K562 (cell line): ENCODE results near the gene U2SURP. TPM values are rescaled to one million over a fixed set of nuclear protein-coding genes. Genes with fewer than 3 reads are reported as not detected.

Experiments used
- NEUROD1 ChIP-seq: fragments of 150-350 bp; IDR thresholded peaks from 2 replicates; pipeline ENCODE4 v1.6.1; 2014; ENCODE audit warnings: borderline replicate concordance, low read length, low read depth; ENCODE audit not compliant: partially characterized antibody
- NFE2 ChIP-seq: IDR thresholded peaks from 2 replicates; pipeline ENCODE4 v1.6.1; 2014; ENCODE audit warnings: antibody characterized with exemption, low read depth
- PTBP1 ChIP-seq: fragments of 200-400 bp; formaldehyde crosslinking; IDR thresholded peaks from 2 replicates; pipeline ENCODE4 v1.6.1; 2017; ENCODE audit warnings: low read depth, low read length
- TFAM ChIP-seq: fragments of 250-450 bp; sonication (Bioruptor Pico); conservative IDR thresholded peaks from 2 replicates; pipeline ENCODE4 v1.5.0; 2021; ENCODE audit warnings: mild to moderate bottlenecking, moderate library complexity
- TOE1 ChIP-seq, 2 experiments: fragments of 450-650 bp in 1 of 2; sonication (generic) in 1 of 2; formaldehyde crosslinking in 1 of 2; IDR thresholded peaks; 2 replicates each; pipeline versions ENCODE4 v1.7.1 to v1.8.0; 2016 to 2022; ENCODE audit warnings: borderline replicate concordance in 2 of 2, mild to moderate bottlenecking in 2 of 2, antibody characterized with exemption in 1 of 2, inconsistent platforms in 1 of 2, low read depth in 1 of 2, missing genetic modification reagents in 1 of 2, moderate library complexity in 1 of 2
- ZNF766 ChIP-seq: fragments of 200-800 bp; sonication (Bioruptor generic); conservative IDR thresholded peaks from 2 replicates; pipeline ENCODE4 v1.6.1; 2016; ENCODE audit warnings: missing genetic modification characterization, missing compliant biosample characterization
- polyA plus RNA-seq, 8 experiments: library from polyadenylated mRNA; depleted of rRNA in 4 of 8; stranded (reverse) in 5 of 8; unstranded in 3 of 8; fragments of >200 nt; fragmentation: Nextera tagmentation in 2 of 8; fragmentation: Illumina TruSeq in 1 of 8; extraction: Ambion mirVana in 2 of 8; extraction: Trizol in 1 of 8; gene quantifications; 2 replicates each; pipeline versions ENCODE4 v1.2.1 to v1.2.3, GENCODE V29; 2011 to 2014; ENCODE audit warnings: inconsistent platforms in 1 of 8, missing spikeins in 1 of 8
- total RNA-seq, 7 experiments: library from RNA; depleted of rRNA in 6 of 7; stranded (reverse); fragments of >200 nt in 6 of 7; fragmentation: Illumina TruSeq in 2 of 7; extraction: Trizol in 2 of 7; gene quantifications; 2 replicates each; pipeline versions ENCODE4 v1.2.1 to v1.2.3, GENCODE V29; 2011 to 2021; ENCODE audit warnings: low replicate concordance in 1 of 7
- TF ChIP-seq, protein P1 (sequence below): sonication (generic); formaldehyde crosslinking; IDR thresholded peaks from 2 replicates; pipeline ENCODE4 v1.8.1; 2023; ENCODE audit warnings: mild to moderate bottlenecking, missing genetic modification reagents
- TF ChIP-seq, protein P2 (sequence below), 2 experiments: fragments of 450-650 bp; formaldehyde crosslinking in 1 of 2; IDR thresholded peaks; 2 replicates each; pipeline versions ENCODE4 v1.4.0 to v1.6.1; 2014 to 2020; ENCODE audit warnings: mild to moderate bottlenecking in 2 of 2, borderline replicate concordance in 1 of 2, low read depth in 1 of 2
- TF ChIP-seq, protein P3 (sequence below), 3 experiments: fragments of 200-800 bp in 1 of 3; sonication (Bioruptor generic) in 1 of 3; sonication (generic) in 1 of 3; formaldehyde crosslinking in 1 of 3; IDR thresholded peaks; 2 replicates each; pipeline versions ENCODE4 v1.6.1 to v1.8.0; 2016 to 2022; ENCODE audit warnings: mild to moderate bottlenecking in 2 of 3, missing compliant biosample characterization in 2 of 3, missing genetic modification characterization in 2 of 3, missing genetic modification reagents in 1 of 3

The U2SURP gene
- total and polyA plus RNA-seq, 9 of the 15 experiments (the other 6 are each of a cell fraction or from before 2014, with no cell fraction given), result 128 to 322 (median 191) TPM

DNA sequence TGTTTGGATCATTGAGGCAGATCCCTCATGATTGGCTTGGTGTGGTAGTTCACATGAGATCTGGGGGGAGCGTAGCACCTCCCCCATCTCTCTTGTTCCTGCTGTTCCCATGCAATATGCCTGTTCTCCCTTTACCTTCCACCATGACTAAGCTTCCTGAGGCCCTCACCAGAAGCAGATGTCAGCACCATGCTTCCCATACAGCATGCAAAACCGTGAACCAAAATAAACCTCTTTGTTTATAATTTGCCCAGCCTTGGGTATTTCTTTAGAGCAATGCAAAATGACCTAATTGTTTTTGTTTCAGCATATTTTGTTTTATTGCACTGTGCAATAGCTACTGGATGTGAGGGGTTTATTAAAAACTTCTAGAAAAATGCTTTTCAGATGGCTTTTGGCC, 61.6 kb downstream of the U2SURP start (continued):
- TF ChIP-seq, protein P1, sequence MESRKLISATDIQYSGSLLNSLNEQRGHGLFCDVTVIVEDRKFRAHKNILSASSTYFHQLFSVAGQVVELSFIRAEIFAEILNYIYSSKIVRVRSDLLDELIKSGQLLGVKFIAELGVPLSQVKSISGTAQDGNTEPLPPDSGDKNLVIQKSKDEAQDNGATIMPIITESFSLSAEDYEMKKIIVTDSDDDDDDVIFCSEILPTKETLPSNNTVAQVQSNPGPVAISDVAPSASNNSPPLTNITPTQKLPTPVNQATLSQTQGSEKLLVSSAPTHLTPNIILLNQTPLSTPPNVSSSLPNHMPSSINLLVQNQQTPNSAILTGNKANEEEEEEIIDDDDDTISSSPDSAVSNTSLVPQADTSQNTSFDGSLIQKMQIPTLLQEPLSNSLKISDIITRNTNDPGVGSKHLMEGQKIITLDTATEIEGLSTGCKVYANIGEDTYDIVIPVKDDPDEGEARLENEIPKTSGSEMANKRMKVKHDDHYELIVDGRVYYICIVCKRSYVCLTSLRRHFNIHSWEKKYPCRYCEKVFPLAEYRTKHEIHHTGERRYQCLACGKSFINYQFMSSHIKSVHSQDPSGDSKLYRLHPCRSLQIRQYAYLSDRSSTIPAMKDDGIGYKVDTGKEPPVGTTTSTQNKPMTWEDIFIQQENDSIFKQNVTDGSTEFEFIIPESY (CRISPR knock-in tag), result no peak
- TF ChIP-seq TOE1 (IDR thresholded peaks at IDR 0.05; ENCODE audit: borderline replicate concordance) (no peak), TOE1 (CRISPR knock-in tag; IDR thresholded peaks at IDR 0.05; ENCODE audit: borderline replicate concordance, low read depth) (no peak), PTBP1 (no peak), TFAM (CRISPR knock-in tag) (no peak), NEUROD1 (no peak), NFE2 (0 out of 2 replicates have a peak, but pooled peaks have one; percentile 15), ZNF766 (CRISPR knock-in tag) (peak; percentile 88)
- TF ChIP-seq, protein P2, sequence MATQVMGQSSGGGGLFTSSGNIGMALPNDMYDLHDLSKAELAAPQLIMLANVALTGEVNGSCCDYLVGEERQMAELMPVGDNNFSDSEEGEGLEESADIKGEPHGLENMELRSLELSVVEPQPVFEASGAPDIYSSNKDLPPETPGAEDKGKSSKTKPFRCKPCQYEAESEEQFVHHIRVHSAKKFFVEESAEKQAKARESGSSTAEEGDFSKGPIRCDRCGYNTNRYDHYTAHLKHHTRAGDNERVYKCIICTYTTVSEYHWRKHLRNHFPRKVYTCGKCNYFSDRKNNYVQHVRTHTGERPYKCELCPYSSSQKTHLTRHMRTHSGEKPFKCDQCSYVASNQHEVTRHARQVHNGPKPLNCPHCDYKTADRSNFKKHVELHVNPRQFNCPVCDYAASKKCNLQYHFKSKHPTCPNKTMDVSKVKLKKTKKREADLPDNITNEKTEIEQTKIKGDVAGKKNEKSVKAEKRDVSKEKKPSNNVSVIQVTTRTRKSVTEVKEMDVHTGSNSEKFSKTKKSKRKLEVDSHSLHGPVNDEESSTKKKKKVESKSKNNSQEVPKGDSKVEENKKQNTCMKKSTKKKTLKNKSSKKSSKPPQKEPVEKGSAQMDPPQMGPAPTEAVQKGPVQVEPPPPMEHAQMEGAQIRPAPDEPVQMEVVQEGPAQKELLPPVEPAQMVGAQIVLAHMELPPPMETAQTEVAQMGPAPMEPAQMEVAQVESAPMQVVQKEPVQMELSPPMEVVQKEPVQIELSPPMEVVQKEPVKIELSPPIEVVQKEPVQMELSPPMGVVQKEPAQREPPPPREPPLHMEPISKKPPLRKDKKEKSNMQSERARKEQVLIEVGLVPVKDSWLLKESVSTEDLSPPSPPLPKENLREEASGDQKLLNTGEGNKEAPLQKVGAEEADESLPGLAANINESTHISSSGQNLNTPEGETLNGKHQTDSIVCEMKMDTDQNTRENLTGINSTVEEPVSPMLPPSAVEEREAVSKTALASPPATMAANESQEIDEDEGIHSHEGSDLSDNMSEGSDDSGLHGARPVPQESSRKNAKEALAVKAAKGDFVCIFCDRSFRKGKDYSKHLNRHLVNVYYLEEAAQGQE (IDR thresholded peaks at IDR 0.05; ENCODE audit: borderline replicate concordance), result no peak
- TF ChIP-seq, protein P2 (CRISPR knock-in tag; IDR thresholded peaks at IDR 0.05; ENCODE audit: low read depth), result no peak
- TF ChIP-seq, protein P3, sequence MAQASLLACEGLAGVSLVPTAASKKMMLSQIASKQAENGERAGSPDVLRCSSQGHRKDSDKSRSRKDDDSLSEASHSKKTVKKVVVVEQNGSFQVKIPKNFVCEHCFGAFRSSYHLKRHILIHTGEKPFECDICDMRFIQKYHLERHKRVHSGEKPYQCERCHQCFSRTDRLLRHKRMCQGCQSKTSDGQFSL (CRISPR knock-in tag; IDR thresholded peaks at IDR 0.05), result no peak
- TF ChIP-seq, protein P3 (tag; IDR thresholded peaks at IDR 0.05), result no peak
